RWPE1 (cell line): ENCODE results near the gene NFE2.
A peak's percentile ranks its signal among the peaks of the same experiment; 100 is the strongest.

Experiments used
- CTCF ChIA-PET: fragments of 350-600 bp; sonication (Branson Sonifier 250); formaldehyde crosslinking; extraction: SDS; loops from one replicate; lab custom pipeline; 2021; lab: Yijun Ruan, JAX
- POLR2A ChIA-PET: fragments of 400-600 bp; formaldehyde crosslinking; extraction: SDS; loops from one replicate; lab custom pipeline; 2020; ENCODE audit warnings: antibody characterized with exemption; ENCODE audit not compliant: low non-redundant PET; lab: Yijun Ruan, JAX
- DNase-seq: peaks from one replicate; pipeline ENCODE4 v3.0.0; 2012; ENCODE audit warnings: low spot score
- H3K27ac ChIP-seq: fragments of 450-650 bp; 2 replicates; pipeline ENCODE4 v1.5.1; 2017
- TF ChIP-seq, protein P1 (sequence below): fragments of 450-650 bp; conservative IDR thresholded peaks from 2 replicates; pipeline ENCODE4 v1.5.1; 2017; ENCODE audit warnings: low read depth, mild to moderate bottlenecking

NFE2 gene

DNA sequence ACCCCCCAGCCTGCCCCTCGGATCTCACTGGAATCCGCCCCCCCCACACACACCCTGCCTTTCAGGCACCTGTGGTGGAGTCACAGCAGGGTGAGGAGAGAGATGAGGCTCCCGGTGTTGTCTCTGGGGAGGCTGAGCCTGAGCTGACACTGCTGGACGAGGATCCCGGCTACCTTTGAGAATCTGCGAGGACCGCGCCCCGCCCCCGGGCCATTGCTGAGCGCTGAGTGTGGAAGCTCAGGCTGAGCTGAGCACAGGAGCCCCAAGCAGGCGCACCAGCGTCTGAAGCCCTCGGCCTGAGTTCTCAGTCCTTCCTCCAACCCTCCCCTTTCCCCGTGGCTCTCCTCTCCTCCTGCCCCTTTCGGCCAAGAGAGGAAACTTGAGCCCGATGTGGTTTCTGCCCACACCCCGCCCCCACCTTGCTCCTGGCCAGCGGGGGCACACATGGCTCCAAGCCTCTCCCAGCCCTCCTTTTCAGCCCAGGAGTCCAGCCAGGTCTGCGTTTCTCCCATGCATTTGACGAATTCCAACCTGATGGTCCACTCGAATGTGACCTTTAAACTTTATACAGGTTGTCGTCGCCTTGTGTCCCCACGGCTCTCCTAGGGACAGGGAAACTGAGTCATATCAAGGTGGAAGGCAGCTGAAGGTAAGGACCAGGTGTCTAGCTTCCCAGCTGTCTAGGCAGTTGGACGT, at the start of gene NFE2:
NFE2 (minus strand) TSS at position 284 of the 696 bp plus-strand sequence. CDS start 5,767 bp downstream, outside the sequence.
- peak; percentile 79 for DNase-seq
- ChIA-PET CTCF (no interaction called here), POLR2A (no interaction called here)
- TF ChIP-seq, protein P1, sequence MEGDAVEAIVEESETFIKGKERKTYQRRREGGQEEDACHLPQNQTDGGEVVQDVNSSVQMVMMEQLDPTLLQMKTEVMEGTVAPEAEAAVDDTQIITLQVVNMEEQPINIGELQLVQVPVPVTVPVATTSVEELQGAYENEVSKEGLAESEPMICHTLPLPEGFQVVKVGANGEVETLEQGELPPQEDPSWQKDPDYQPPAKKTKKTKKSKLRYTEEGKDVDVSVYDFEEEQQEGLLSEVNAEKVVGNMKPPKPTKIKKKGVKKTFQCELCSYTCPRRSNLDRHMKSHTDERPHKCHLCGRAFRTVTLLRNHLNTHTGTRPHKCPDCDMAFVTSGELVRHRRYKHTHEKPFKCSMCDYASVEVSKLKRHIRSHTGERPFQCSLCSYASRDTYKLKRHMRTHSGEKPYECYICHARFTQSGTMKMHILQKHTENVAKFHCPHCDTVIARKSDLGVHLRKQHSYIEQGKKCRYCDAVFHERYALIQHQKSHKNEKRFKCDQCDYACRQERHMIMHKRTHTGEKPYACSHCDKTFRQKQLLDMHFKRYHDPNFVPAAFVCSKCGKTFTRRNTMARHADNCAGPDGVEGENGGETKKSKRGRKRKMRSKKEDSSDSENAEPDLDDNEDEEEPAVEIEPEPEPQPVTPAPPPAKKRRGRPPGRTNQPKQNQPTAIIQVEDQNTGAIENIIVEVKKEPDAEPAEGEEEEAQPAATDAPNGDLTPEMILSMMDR: no peak
- H3K27ac ChIP-seq: peak within 1 kb of the TSS; percentile 35

DNA sequence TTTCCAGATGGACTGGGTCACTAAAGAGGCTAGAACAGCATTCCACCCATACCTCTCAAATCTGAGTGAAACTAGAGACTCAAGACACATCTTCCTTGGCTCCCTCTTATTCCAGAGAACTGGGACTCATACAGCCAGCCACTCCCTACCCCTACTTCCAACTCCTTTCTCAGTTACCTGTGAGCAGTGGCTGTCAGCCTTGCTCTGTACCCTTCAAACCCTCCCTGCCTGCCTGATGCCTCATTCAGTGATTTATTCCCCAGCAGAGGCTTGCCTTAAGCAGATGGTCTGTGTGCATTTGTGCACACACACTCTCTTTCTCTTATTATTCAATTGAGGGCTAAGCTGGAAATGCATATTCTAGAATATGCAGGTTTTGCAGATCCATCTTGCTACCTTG, 48.9 kb upstream of the NFE2 start:
- TF ChIP-seq, protein P1: no peak
- CTCF ChIA-PET: interaction anchor here (0.9 kb wide), 1 partner anchor 13 kb away, joined by 3 read pairs; no protein-coding TSS in a partner anchor
- DNase-seq: no peak
- POLR2A ChIA-PET: no interaction called here
- no peak overlapping the region for H3K27ac ChIP-seq

DNA sequence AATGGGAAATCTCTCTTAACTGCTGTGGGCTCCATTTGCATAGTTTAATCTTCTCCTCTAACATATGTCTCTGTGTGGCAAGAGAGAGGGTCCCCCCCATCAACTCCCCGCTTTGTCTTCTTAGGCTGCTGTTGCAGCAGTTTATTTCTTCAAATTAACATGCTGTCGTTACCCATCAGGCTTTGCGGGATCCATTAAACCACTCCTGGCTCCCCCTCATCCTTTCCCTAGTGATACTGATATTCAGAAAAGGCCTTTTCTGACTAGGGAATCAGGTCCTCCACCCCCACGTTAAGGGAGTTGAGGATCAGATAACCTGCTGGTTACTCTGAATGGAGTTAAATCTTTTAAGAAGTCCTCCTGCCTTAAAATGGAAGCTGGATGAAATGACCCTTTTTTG, 48.2 kb upstream of the NFE2 start:
- ChIA-PET POLR2A (no interaction called here), CTCF (interaction anchor here (0.9 kb wide), 1 partner anchor 13 kb away, joined by 3 read pairs; no protein-coding TSS in a partner anchor)
- DNase-seq: no peak
- no peak overlapping the region for H3K27ac ChIP-seq
- TF ChIP-seq, protein P1: no peak

DNA sequence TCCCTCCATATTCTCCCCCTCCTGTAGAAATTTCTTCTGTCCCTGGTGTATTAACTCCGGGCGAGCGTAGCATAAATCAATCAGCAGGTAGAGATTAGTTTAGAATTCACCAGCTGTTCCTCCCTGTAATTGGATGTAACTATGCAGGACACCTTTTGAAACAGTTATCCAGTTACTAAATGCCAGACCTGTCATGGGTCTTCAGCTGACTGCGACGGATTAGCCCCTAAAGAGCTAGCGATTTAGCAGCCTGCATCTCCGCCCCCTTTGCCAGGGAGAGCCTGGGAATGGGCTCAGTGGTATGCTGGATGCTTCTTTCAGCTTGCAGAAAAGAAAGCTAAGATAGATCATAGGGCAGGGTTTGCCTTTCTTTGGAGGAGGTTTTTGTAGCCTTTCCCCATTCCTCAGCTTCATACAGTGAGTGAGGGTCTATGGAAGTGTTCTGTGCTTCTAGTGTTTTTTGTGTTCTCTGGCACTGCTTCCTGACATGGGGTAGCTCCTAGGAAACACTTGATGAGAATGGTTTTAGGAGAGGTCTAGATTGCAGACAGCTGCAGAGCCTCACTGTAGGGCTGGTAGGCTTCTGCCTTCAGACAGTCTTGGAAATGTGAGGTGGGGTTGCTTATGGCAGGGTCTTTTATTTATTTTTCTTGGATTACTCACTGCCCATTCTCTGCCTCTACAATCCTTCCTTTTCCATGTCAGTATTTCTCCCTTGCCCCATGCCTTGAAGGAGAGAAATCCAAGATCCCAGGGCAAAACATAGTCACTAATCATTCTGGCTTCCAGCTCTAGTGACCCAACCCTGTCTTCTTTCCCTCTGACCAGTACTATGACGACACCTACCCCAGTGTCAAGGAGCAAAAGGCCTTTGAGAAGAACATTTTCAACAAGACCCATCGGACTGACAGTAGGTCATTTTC, 40.8 kb upstream of the NFE2 start:
- H3K27ac ChIP-seq: no peak overlapping the region
- DNase-seq: no peak
- ChIA-PET POLR2A (no interaction called here), CTCF (no interaction called here)
- TF ChIP-seq, protein P1: no peak

DNA sequence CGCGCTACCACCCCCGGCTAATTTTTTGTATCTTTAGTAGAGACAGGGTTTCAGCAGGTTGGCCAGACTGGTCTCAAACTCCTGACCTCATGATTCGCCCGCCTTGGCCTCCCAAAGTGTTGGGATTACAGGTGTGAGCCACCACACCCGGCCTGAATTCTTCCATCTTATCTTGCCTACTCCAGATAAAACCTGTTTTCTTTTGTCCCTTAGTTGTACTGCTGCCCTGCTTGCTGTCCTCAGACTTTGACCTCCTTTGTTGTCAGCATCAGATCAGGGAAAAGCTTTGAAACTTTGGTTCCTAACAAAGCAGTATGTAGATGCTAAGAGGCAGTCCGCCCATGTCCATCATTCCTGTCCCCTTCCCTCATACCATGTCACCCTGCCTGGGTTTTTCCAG, 40.0 kb upstream of the NFE2 start:
- CTCF ChIA-PET: no interaction called here
- no peak overlapping the region for H3K27ac ChIP-seq
- POLR2A ChIA-PET: no interaction called here

More for the DNA sequence above, 40.0 kb upstream of the NFE2 start:
- DNase-seq: no peak
- TF ChIP-seq, protein P1: no peak
